H1 (cell line): ENCODE results near the gene CSNK1D. TPM values are rescaled to one million over a fixed set of nuclear protein-coding genes. Genes with fewer than 3 reads are reported as not detected.

Source experiments
- CHD7 ChIP-seq: fragments of 300-600 bp; sonication (generic); IDR thresholded peaks from 2 replicates; pipeline ENCODE4 v1.7.1; 2012; ENCODE audit warnings: low read length, moderate library complexity, mild to moderate bottlenecking, inconsistent platforms; ENCODE audit not compliant: insufficient replicate concordance
- TEAD4 ChIP-seq: IDR thresholded peaks from 2 replicates; pipeline ENCODE4 v1.6.1; 2012; ENCODE audit warnings: low read depth, low read length, inconsistent platforms, mixed read lengths
- YY1 ChIP-seq: IDR thresholded peaks from 2 replicates; pipeline ENCODE4 v1.6.1; 2011; ENCODE audit warnings: low read depth, mild to moderate bottlenecking, low read length
- polyA plus RNA-seq, 7 experiments: library from polyadenylated mRNA; depleted of rRNA in 3 of 7; stranded (reverse) in 5 of 7; unstranded in 2 of 7; fragments of >200 nt in 5 of 7; fragments of 200-250 nt in 2 of 7; gene quantifications; 1 replicate in 5 of 7; 2 replicates in 1 of 7; 4 replicates in 1 of 7; pipeline versions ENCODE4 v1.2.1 to v1.2.3, GENCODE V29; 2011 to 2013; ENCODE audit warnings: missing spikeins in 2 of 7, mixed read lengths in 2 of 7
- total RNA-seq: library from RNA; stranded (reverse); fragmentation: NEBNext Ultra II Directional; extraction: Animal tissue kit (Norgen Biotek cat#: 25700); gene quantifications from 2 replicates; pipeline ENCODE4 v1.2.1, GENCODE V29; 2021

The CSNK1D gene
- total and polyA plus RNA-seq, 2 of the 8 experiments (the other 6 are each of a cell fraction or from before 2014, with no cell fraction given), result 73.5 to 103 TPM

- TF ChIP-seq CHD7 (no peak), YY1 (no peak), TEAD4 (no peak)
These were observed 33.5 kb downstream of the CSNK1D start (continued) for GRCh38 chr17:82239926-82240505.
